ENCODE results near the gene MOB3B.

The MOB3B gene

DNA sequence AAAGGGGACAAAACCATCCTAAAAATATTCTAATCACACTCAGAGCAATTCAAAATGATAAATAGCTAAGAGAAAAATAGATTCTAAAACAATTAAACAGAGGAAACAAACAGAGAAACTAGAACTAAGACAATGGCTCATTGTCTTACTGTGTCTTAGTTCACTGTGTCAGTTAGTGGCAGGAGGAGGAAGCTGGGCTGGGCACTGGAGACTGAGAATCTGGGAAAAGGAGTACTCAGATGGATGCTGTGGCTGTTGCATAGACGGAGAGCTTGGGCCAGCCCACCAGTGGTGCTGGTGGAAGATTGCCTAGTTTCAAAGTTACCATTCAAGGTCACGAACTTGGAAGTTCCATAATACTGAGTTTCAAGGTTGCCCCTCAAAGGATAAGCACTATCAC is 100.2 kb downstream of the MOB3B start:
- H3K27me3 ChIP-seq (ENCODE audit: insufficient read depth, low read length): no peaks in the 10 kb centered on the region
- H3K4me3 ChIP-seq (ENCODE audit: low read depth, low read length, poor library complexity, severe bottlenecking): no peak overlapping the region
- no peaks in the 10 kb centered on the region for H3K9me3 ChIP-seq (ENCODE audit: low read length)
- no peaks in the 10 kb centered on the region for H3K36me3 ChIP-seq (ENCODE audit: insufficient read depth, low read length)
- H3K79me2 ChIP-seq (ENCODE audit: insufficient read depth, low read length): no peaks in the 10 kb centered on the region
- H3K27ac ChIP-seq (ENCODE audit: low read depth, low read length, poor library complexity, severe bottlenecking): no peak overlapping the region
- H4K20me1 ChIP-seq (ENCODE audit: insufficient read depth, low read length): no peaks in the 10 kb centered on the region
- no peak for TF ChIP-seq EZH2 (IDR thresholded peaks at IDR 0.05; ENCODE audit: borderline replicate concordance, low read length)
- TF ChIP-seq, protein P1, sequence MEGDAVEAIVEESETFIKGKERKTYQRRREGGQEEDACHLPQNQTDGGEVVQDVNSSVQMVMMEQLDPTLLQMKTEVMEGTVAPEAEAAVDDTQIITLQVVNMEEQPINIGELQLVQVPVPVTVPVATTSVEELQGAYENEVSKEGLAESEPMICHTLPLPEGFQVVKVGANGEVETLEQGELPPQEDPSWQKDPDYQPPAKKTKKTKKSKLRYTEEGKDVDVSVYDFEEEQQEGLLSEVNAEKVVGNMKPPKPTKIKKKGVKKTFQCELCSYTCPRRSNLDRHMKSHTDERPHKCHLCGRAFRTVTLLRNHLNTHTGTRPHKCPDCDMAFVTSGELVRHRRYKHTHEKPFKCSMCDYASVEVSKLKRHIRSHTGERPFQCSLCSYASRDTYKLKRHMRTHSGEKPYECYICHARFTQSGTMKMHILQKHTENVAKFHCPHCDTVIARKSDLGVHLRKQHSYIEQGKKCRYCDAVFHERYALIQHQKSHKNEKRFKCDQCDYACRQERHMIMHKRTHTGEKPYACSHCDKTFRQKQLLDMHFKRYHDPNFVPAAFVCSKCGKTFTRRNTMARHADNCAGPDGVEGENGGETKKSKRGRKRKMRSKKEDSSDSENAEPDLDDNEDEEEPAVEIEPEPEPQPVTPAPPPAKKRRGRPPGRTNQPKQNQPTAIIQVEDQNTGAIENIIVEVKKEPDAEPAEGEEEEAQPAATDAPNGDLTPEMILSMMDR (IDR thresholded peaks at IDR 0.05; ENCODE audit: low read length): no peak
- H3K4me1 ChIP-seq (ENCODE audit: insufficient read depth, low read length, severe bottlenecking): no peaks in the 10 kb centered on the region
- no peaks in the 10 kb centered on the region for H3K9me2 ChIP-seq (ENCODE audit: low read depth, low read length)
- H3K4me2 ChIP-seq (ENCODE audit: low read length): no peak overlapping the region
- no peak overlapping the region for H2AFZ ChIP-seq (ENCODE audit: low read length)
- no peaks in the 10 kb centered on the region for H3F3A ChIP-seq (ENCODE audit: insufficient read depth, low read length)
- H3K9ac ChIP-seq (ENCODE audit: low read length): no peak overlapping the region

DNA sequence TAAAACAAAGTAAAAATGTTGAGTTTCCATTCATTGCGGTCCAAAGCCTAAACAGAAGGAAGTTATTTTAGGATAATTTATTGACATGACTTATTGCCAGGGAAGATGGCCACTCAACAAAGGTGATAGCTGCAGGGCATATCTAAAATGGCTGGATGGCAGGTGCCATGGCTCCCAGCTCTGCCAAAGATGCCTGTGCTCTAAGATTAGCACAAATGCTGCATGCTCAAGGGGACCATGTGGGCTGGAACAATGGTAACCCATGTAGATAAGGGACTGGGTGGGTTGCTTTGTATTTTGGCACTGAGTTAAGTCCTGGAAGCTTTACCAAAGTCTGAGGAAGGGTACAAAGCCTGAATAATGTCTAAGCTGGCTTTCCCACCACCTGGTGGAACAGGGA is 101.1 kb downstream of the MOB3B start:
- Histone ChIP-seq H3K9me2 (ENCODE audit: low read depth, low read length) (no peaks in the 10 kb centered on the region), H4K20me1 (ENCODE audit: insufficient read depth, low read length) (no peaks in the 10 kb centered on the region), H3K27ac (ENCODE audit: low read depth, low read length, poor library complexity, severe bottlenecking) (no peak overlapping the region), H3K79me2 (ENCODE audit: insufficient read depth, low read length) (no peaks in the 10 kb centered on the region), H2AFZ (ENCODE audit: low read length) (no peak overlapping the region), H3F3A (ENCODE audit: insufficient read depth, low read length) (no peaks in the 10 kb centered on the region), H3K36me3 (ENCODE audit: insufficient read depth, low read length) (no peaks in the 10 kb centered on the region), H3K9ac (ENCODE audit: low read length) (no peak overlapping the region), H3K4me3 (ENCODE audit: low read depth, low read length, poor library complexity, severe bottlenecking) (no peak overlapping the region), H3K27me3 (ENCODE audit: insufficient read depth, low read length) (no peaks in the 10 kb centered on the region), H3K9me3 (ENCODE audit: low read length) (no peaks in the 10 kb centered on the region), H3K4me2 (ENCODE audit: low read length) (no peak overlapping the region), H3K4me1 (ENCODE audit: insufficient read depth, low read length, severe bottlenecking) (no peaks in the 10 kb centered on the region)
- no peak for TF ChIP-seq EZH2 (IDR thresholded peaks at IDR 0.05; ENCODE audit: borderline replicate concordance, low read length)
- TF ChIP-seq, protein P1 (IDR thresholded peaks at IDR 0.05; ENCODE audit: low read length): no peak

DNA sequence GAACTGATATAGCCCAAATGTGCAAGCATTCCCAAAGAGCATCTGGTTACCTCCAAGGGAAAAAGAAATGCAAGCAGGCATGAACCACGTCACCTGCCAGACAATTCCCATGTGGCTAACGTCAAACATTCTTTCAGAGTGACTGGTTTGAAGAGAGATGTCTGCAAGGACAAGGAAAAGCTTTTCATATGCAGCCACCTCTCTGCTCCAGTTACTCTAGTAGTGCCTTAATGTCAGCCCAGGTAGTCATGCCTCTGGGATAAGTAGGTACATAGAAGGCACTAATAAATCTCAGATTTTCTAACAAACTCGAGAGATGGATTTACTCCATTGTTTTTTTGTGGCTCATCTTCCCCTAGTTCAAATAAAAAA is 102.4 kb downstream of the MOB3B start:
- Histone ChIP-seq H3K4me1 (ENCODE audit: insufficient read depth, low read length, severe bottlenecking) (no peaks in the 10 kb centered on the region), H4K20me1 (ENCODE audit: insufficient read depth, low read length) (no peaks in the 10 kb centered on the region), H3K9me2 (ENCODE audit: low read depth, low read length) (no peaks in the 10 kb centered on the region), H3K79me2 (ENCODE audit: insufficient read depth, low read length) (no peaks in the 10 kb centered on the region), H3K36me3 (ENCODE audit: insufficient read depth, low read length) (no peaks in the 10 kb centered on the region), H2AFZ (ENCODE audit: low read length) (no peak overlapping the region), H3K9me3 (ENCODE audit: low read length) (no peaks in the 10 kb centered on the region), H3K27ac (ENCODE audit: low read depth, low read length, poor library complexity, severe bottlenecking) (no peak overlapping the region), H3F3A (ENCODE audit: insufficient read depth, low read length) (no peaks in the 10 kb centered on the region), H3K9ac (ENCODE audit: low read length) (no peak overlapping the region), H3K27me3 (ENCODE audit: insufficient read depth, low read length) (no peaks in the 10 kb centered on the region), H3K4me2 (ENCODE audit: low read length) (no peak overlapping the region), H3K4me3 (ENCODE audit: low read depth, low read length, poor library complexity, severe bottlenecking) (no peak overlapping the region)
- TF ChIP-seq, protein P1 (IDR thresholded peaks at IDR 0.05; ENCODE audit: low read length): no peak
- no peak for TF ChIP-seq EZH2 (IDR thresholded peaks at IDR 0.05; ENCODE audit: borderline replicate concordance, low read length)
